Fibroblast of the aortic adventitia (primary cell): ENCODE data around the gene SF1. TPM values are rescaled to one million over a fixed set of nuclear protein-coding genes. Genes with fewer than 3 reads are reported as not detected.

ENCODE experiments used
- DNase-seq: peaks from one replicate; pipeline ENCODE4 v3.0.0-alpha.2; 2010; ENCODE audit warnings: low read depth
- H3K4me3 ChIP-seq: 2 replicates; pipeline ENCODE4 v1.5.1; 2011; ENCODE audit warnings: low read depth, mild to moderate bottlenecking, control low read depth, low read length, moderate library complexity
- total RNA-seq: library from RNA; depleted of rRNA; stranded (reverse); fragments of >200 nt; gene quantifications from 2 replicates; pipeline ENCODE4 v1.2.3, GENCODE V29; 2012; ENCODE audit warnings: low replicate concordance
- TF ChIP-seq, protein P1 (sequence below): IDR thresholded peaks from 2 replicates; pipeline ENCODE4 v1.5.1; 2011; ENCODE audit warnings: mild to moderate bottlenecking, low read length, control low read depth, inconsistent platforms; ENCODE audit not compliant: insufficient read depth

Gene SF1
- total RNA-seq, 1 donor: 150 TPM

GRCh38 chr11:64789331-64790204, 11.2 kb upstream of the SF1 start:
- DNase-seq: no peak
- TF ChIP-seq, protein P1, sequence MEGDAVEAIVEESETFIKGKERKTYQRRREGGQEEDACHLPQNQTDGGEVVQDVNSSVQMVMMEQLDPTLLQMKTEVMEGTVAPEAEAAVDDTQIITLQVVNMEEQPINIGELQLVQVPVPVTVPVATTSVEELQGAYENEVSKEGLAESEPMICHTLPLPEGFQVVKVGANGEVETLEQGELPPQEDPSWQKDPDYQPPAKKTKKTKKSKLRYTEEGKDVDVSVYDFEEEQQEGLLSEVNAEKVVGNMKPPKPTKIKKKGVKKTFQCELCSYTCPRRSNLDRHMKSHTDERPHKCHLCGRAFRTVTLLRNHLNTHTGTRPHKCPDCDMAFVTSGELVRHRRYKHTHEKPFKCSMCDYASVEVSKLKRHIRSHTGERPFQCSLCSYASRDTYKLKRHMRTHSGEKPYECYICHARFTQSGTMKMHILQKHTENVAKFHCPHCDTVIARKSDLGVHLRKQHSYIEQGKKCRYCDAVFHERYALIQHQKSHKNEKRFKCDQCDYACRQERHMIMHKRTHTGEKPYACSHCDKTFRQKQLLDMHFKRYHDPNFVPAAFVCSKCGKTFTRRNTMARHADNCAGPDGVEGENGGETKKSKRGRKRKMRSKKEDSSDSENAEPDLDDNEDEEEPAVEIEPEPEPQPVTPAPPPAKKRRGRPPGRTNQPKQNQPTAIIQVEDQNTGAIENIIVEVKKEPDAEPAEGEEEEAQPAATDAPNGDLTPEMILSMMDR: no peak
- no peak overlapping the region for H3K4me3 ChIP-seq

DNA sequence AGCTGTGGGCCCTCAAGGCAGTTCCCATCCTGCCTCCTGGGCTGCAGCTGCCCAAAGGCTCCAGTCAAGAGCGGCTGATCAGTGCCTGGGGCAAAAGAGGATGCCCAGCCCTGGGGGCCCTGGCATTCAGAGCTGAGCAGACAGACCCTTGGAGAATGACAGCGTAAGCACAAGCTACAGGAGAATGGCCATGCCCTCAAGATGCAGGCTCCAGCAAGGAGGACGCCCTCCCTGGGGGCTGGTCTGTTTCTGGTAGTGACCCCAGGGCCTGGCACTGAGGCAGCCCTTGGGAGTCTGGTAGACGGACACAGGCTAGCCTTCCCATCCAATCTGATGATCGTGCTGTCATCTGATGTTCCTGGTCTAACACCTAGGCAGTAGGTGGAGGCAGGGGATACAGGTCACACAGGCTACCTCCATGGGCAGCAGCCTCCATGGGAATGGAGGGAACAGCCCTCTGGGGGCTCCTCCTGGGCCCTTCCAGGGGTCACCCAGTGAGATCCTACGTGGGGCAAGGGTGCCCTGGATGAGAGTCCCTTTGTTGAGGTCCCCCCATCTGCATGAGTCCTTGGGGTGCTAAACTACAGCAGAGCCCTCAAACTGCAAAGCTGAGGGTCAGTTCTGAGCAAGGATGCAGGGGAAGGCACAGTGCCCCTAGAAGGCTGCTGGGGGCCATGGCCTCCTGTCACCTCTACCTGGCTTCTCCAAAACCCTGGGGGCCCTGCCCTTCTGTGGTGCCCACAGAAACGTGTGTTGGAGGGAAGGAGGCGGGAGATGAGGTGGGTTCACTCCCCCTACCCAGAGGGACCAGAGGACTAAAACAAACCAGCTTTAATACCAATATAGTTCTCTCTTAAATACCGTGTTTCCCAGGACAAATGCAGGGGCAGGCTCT, 10.2 kb upstream of the SF1 start:
- H3K4me3 ChIP-seq: no peak overlapping the region
- no peak for DNase-seq
- TF ChIP-seq, protein P1: no peak

GRCh38 chr11:64787526-64788320, 9.4 kb upstream of the SF1 start:
- TF ChIP-seq, protein P1: peak; percentile 88
- DNase-seq: peak; percentile 53
- H3K4me3 ChIP-seq: no peak overlapping the region

DNA sequence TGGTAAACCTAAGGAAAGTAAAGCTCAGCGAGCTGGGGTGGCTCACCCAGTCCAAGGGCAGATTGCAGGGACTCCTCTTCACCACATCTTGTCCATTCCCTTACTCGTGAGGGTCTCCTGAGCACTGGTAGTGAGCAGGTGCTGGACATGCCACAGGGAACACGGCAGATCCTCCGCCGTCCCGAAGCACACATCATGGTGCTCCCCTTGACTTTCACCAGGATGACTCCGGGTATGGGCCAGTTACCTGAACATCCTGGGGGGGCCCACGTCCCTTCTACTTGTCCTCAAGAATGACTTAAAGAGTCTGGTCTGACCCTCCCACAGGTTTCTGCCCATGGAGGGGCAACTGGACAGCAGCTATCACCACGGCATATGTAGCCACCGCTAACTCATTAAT, 8.0 kb upstream of the SF1 start:
- TF ChIP-seq, protein P1: no peak
- no peak for DNase-seq
- H3K4me3 ChIP-seq: no peak overlapping the region

DNA sequence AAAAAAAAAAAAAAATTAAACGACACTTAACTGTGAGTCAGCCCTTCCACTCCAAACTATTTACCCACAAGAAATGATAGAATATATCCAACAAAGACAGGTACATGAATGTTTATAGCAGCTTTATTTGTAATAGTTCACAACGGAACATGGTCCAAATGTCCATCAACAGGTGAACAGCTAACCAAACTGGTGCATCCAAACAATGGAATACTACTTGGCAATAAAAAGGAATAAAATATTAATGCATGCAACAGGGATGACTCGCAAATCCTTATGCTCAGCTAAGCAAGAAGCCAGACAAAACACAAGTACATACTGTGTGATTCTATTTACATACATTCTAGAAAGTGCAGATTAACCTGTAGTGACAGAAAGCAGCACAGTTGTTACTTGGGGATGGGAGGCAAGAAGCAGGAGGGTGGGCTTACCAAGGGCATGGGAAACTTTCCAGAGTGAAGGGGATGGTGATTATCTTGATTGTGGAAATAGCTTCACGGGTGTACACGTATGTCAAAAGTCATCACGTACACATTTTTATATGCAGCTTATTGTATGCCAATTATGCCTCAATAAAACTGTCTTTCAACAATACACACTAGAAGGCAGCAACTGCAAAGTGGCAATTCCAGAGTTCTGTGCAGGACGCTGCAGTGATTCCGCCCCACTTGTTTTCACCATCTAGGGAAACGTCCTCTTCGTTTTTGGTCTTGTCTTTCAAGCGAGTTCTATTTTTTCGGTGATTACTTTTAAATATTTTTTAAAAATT, 6.7 kb upstream of the SF1 start:
- no peak overlapping the region for H3K4me3 ChIP-seq
- DNase-seq: no peak
- TF ChIP-seq, protein P1: no peak

GRCh38 chr11:64778223-64778472, 194 bp downstream of the SF1 start:
- TF ChIP-seq, protein P1: no peak
- no peak for DNase-seq
- H3K4me3 ChIP-seq: peak overlapping the region; percentile 97
